ENCODE results near the gene MYO15B.

Gene MYO15B

GRCh38 chr17:75670868-75671267 lies 83.3 kb downstream of the MYO15B start:
- no peak for DNase-seq

- no peak for DNase-seq
Measured at GRCh38 chr17:75672011-75672410, 84.4 kb downstream of the MYO15B start.

- DNase-seq: no peak
Measured at GRCh38 chr17:75673487-75673886, 85.9 kb downstream of the MYO15B start.

All from SHP77 (cell line).